Natural killer cell treated with Interleukin-12 subunit alpha and Interleukin-12 subunit beta and Interleukin-15 and Interleukin-18, amount 100 ng/mL, for 72 hours (primary cell): ENCODE results near the gene PLXNA4. TPM values are rescaled to one million over a fixed set of nuclear protein-coding genes. Genes with fewer than 3 reads are reported as not detected.

Experiments used
- ATAC-seq, 2 donors: fragments of 150-1000 bp; cut with Tn5 transposase in 1 of 2; sonication (Bioruptor Pico), chemical (Tn5 transposase) in 1 of 2; 2 replicates each; pipeline ENCODE4 v1.10.0; 2021
- DNase-seq: peaks from one replicate; pipeline ENCODE4 v3.0.0; 2022; ENCODE audit warnings: low spot score
- H3K27ac Mint-ChIP-seq, 2 donors: 1 replicate in 1 of 2; 2 replicates in 1 of 2; pipeline ENCODE4 v1.8.0; 2022; ENCODE audit warnings: mixed read lengths in 2 of 2, mild to moderate bottlenecking in 1 of 2, moderate library complexity in 1 of 2
- H3K27me3 Mint-ChIP-seq, 2 donors: 1 replicate in 1 of 2; 2 replicates in 1 of 2; pipeline ENCODE4 v1.8.0; 2022; ENCODE audit warnings: mixed read lengths in 2 of 2
- H3K36me3 Mint-ChIP-seq: one replicate; pipeline ENCODE4 v1.8.0; 2022; ENCODE audit warnings: mixed read lengths
- H3K4me1 Mint-ChIP-seq, 2 donors: 1 replicate in 1 of 2; 2 replicates in 1 of 2; pipeline ENCODE4 v1.8.0; 2022; ENCODE audit warnings: low read depth in 2 of 2, mixed read lengths in 2 of 2, mild to moderate bottlenecking in 1 of 2
- H3K4me3 Mint-ChIP-seq: one replicate; pipeline ENCODE4 v1.8.0; 2022; ENCODE audit warnings: mixed read lengths
- H3K9me3 Mint-ChIP-seq: 2 replicates; pipeline ENCODE4 v1.8.0; 2022; ENCODE audit warnings: mixed read lengths
- total RNA-seq, 2 donors: library from RNA; stranded (reverse); gene quantifications; one replicate each; pipeline ENCODE4 v1.2.3, GENCODE V29; 2022

PLXNA4 gene
- total RNA-seq, 2 donors from 2014 or later, result 0.14 to 0.21 TPM

- no peak for ATAC-seq
- Mint-ChIP-seq H3K27ac (peak overlapping the region in 1 of 2 donors; percentile 61), H3K27me3 (no peaks in the 10 kb centered on the region), H3K9me3 (peaks cover 4% of the 10 kb centered on the region), H3K36me3 (no peaks in the 10 kb centered on the region), H3K4me1 (peaks cover 38 to 54% of the 10 kb centered on the region in 2 donors), H3K4me3 (no peak overlapping the region)
- no peak for DNase-seq
These were observed 84.8 kb downstream of the PLXNA4 start for GRCh38 chr7:132491391-132491945.

GRCh38 chr7:132490474-132490873, 85.8 kb downstream of the PLXNA4 start:
- Mint-ChIP-seq H3K9me3 (peaks cover 4% of the 10 kb centered on the region), H3K27ac (no peak overlapping the region), H3K4me3 (no peak overlapping the region), H3K27me3 (no peaks in the 10 kb centered on the region), H3K36me3 (no peaks in the 10 kb centered on the region), H3K4me1 (peaks cover 48 to 63% of the 10 kb centered on the region in 2 donors)
- DNase-seq, result no peak
- no peak for ATAC-seq

DNA sequence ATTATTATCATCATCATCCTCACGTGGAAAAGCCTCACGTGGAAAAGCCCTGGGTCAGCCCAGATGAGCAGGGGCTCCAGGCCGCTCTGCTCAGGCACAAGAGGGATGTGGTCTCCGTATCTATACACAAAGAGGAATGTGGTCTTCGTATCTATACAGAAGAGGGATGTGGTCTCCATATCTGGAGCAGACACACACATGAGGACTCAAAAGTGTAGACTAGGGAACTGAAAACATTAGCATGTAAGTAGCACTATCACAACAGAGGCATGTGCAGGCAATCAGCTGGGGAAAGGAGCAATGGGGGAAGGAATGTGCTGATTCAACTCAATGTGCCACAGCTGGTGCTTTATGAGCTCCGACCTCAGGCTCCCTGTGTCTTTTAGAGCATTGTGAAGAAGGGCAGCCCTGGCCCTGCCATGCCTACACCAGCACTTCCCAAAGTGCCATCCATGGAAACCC, 86.5 kb downstream of the PLXNA4 start:
- Mint-ChIP-seq H3K4me3 (peak overlapping the region; percentile 18), H3K36me3 (no peaks in the 10 kb centered on the region), H3K4me1 (peaks cover 55 to 68% of the 10 kb centered on the region in 2 donors), H3K27ac (no peak overlapping the region), H3K9me3 (peaks cover 4% of the 10 kb centered on the region), H3K27me3 (no peaks in the 10 kb centered on the region)
- no peak for DNase-seq
- ATAC-seq, result peak in 1 of 2 donors; percentile 70

DNA sequence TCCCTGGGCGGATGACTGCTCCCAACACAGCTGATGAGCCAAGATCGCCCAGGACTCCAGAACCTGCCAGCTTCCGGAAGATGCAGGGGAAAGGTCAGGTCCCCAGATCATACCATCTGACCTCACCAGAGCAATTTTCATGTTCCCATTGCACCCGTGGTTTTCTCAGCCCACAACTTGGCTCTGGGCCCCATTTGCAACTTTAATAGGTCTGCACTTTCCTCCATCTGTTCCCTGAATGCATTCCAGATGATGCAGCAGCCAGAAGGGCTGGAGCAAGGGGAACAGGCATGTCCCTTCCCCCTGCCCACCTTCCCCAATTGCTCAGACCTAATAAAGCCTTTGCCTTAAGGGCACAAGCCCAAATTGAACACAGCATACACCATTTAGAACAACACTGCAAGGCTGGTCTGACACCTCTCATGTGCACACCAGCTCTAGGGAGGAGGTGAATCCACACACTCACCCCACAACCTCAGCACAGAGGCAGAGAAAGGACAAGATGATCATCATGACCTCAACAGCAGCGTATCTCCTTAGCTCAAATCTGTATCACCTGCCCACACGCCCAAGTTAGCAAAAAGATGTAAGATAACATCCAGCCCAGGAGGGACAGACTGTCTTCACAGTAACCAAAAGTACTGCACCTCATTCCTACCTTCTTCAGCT, 87.5 kb downstream of the PLXNA4 start:
- peak in 1 of 2 donors; percentile 37 for ATAC-seq
- Mint-ChIP-seq H3K4me3 (peak overlapping the region; percentile 51), H3K27ac (peak overlapping the region in 1 of 2 donors; percentile 36), H3K4me1 (peaks cover 58 to 72% of the 10 kb centered on the region in 2 donors), H3K27me3 (no peaks in the 10 kb centered on the region), H3K36me3 (no peaks in the 10 kb centered on the region), H3K9me3 (peaks cover 4% of the 10 kb centered on the region)
- no peak for DNase-seq

GRCh38 chr7:132486274-132486610, 90.0 kb downstream of the PLXNA4 start:
- Mint-ChIP-seq H3K4me1 (peaks cover 61 to 62% of the 10 kb centered on the region in 2 donors), H3K27ac (peak overlapping the region in 1 of 2 donors; percentile 59), H3K27me3 (no peaks in the 10 kb centered on the region), H3K9me3 (peaks cover 4% of the 10 kb centered on the region), H3K36me3 (no peaks in the 10 kb centered on the region), H3K4me3 (peak overlapping the region; percentile 38)
- DNase-seq, result no peak
- no peak for ATAC-seq

- Mint-ChIP-seq H3K4me3 (peak overlapping the region; percentile 38), H3K4me1 (peaks cover 57 to 62% of the 10 kb centered on the region in 2 donors), H3K27me3 (no peaks in the 10 kb centered on the region), H3K36me3 (no peaks in the 10 kb centered on the region), H3K9me3 (peaks cover 4% of the 10 kb centered on the region), H3K27ac (peak overlapping the region in 1 of 2 donors; percentile 59)
- DNase-seq (no peak), ATAC-seq (peak; percentile 68 to 76)
These were observed 90.5 kb downstream of the PLXNA4 start for GRCh38 chr7:132485600-132486273.

GRCh38 chr7:132485136-132485535, 91.1 kb downstream of the PLXNA4 start:
- Mint-ChIP-seq H3K4me3 (peak overlapping the region; percentile 38), H3K4me1 (peaks cover 52 to 58% of the 10 kb centered on the region in 2 donors), H3K27ac (no peak overlapping the region), H3K36me3 (no peaks in the 10 kb centered on the region), H3K9me3 (peaks cover 4% of the 10 kb centered on the region), H3K27me3 (no peaks in the 10 kb centered on the region)
- DNase-seq, result no peak
- ATAC-seq, result no peak

DNA sequence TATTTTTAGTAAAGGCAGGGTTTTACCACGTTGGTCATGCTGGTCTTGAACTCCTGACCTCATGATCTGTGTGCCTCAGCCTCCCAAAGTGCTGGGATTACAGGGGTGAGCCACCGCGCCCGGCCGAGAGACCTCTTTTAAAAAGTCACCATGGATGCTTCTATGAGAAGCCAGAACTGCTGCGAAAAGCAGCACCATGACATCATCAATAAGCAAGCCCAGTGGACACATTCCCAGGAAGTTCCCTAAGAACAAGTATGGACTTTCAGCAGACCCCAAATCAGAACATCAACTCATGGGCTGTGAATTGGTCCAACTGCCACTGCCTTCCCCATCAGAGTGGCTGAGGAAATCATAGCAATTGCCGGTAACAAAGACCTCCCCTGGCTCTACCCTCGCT, 93.4 kb downstream of the PLXNA4 start:
- H3K4me3 Mint-ChIP-seq, result no peak overlapping the region
- ATAC-seq (no peak), DNase-seq (no peak)
- no peak overlapping the region for H3K27ac Mint-ChIP-seq
- no peaks in the 10 kb centered on the region for H3K9me3 Mint-ChIP-seq
- H3K27me3 Mint-ChIP-seq, result no peaks in the 10 kb centered on the region
- no peaks in the 10 kb centered on the region for H3K36me3 Mint-ChIP-seq
- H3K4me1 Mint-ChIP-seq, result peaks cover 35% of the 10 kb centered on the region in 2 donors

DNA sequence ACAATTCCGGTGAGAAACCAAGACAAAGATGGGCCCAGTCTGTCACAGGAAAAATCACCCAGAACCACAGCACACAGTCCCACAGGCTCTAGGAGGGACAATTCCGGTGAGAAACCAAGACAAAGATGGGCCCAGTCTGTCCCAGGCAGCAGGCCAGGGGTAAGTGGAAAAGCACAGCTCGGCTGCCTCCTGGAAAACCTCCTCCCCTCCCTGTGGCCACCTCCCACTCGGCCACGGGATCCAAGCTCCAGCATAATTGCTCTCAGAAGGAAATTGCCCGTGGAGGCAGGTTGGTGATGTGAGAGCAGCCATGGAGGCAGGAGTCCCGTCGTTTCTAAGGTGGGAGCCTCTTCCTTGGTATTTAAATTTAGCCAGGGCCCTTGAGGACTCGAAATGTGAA, 95.7 kb downstream of the PLXNA4 start:
- Mint-ChIP-seq H3K4me3 (no peak overlapping the region), H3K4me1 (peaks cover 15 to 19% of the 10 kb centered on the region in 2 donors), H3K27me3 (no peaks in the 10 kb centered on the region), H3K9me3 (no peaks in the 10 kb centered on the region), H3K27ac (no peak overlapping the region), H3K36me3 (no peaks in the 10 kb centered on the region)
- no peak for DNase-seq
- no peak for ATAC-seq

DNA sequence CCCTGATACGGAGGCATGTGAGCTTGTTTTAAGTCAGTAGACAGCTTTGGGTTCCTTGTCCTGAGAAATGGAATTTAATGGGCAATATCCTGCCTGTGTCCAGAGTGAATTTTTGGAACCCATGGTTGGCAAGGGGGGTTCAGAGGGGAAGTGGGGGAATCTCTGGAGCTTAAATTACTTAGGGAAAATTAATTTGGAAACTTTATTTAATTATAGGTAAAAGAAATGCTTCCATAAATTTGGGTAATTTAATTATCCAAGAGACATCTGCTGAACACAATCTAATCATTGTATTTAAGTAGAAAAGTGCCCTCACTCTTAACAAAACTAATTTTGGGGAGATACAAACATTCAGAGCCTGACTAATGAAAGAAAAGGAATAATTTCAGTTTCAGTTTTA, 99.7 kb downstream of the PLXNA4 start:
- H3K9me3 Mint-ChIP-seq, result no peaks in the 10 kb centered on the region
- ATAC-seq (no peak), DNase-seq (no peak)
- no peak overlapping the region for H3K27ac Mint-ChIP-seq
- H3K36me3 Mint-ChIP-seq, result no peaks in the 10 kb centered on the region
- peaks cover 7 to 30% of the 10 kb centered on the region in 2 donors for H3K4me1 Mint-ChIP-seq
- no peak overlapping the region for H3K4me3 Mint-ChIP-seq
- H3K27me3 Mint-ChIP-seq, result peaks cover 0 to 3% of the 10 kb centered on the region in 2 donors

DNA sequence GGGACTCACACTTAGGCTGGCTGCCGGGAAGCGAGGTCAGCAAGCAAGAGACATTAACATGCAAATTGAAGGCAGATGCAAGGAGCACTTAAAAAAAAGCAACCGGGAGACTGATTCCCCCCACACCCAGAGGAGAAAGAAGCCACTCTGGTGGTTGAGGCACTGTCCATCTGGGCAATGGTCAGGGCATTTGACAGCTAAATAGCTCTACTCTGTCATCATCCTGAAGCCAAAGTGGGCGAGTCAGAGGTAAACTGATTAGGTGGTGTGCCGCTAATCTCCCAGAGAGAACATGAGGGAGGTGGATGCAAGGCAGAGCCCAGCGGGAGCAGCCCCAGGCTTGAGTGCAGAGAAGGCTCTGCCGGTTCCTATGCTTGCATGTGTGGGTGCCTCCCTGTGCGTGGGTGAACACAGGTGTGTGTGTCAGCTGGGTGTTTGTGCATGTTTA, 100.6 kb downstream of the PLXNA4 start:
- Mint-ChIP-seq H3K4me3 (no peak overlapping the region), H3K9me3 (no peaks in the 10 kb centered on the region), H3K36me3 (no peaks in the 10 kb centered on the region), H3K27me3 (peaks cover 0 to 3% of the 10 kb centered on the region in 2 donors), H3K27ac (no peak overlapping the region), H3K4me1 (peaks cover 9 to 33% of the 10 kb centered on the region in 2 donors)
- no peak for ATAC-seq
- DNase-seq, result no peak

DNA sequence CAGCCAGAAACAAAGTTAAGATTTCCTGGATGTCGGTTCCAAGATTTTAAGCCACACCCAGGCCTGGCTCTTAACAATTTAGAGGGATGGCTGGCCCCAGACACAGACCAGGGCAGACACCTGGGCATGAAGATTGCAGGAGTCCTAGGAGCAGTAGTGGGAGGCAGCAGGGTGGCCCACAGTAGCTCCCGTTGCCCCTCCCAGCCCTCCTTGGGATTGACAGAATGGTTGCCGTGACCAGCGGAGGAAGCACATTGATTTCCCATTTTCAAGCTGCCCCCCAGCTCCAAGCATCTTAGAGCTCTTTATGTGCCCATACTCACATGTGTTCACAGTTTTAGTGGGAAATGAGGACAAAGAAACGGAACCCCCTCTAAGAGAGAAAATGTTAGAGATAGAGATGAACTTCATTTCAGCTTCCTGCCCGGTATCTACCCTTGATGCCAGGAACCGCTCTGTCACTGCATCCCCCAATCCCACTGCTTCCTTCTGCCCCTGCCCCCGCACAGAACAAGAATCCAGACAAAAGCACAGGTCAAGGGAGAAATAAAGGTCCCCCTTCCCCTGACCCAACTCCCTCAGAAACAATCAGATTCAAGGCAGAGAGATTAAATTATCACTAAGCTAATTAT, 101.1 kb downstream of the PLXNA4 start:
- Mint-ChIP-seq H3K27me3 (peaks cover 0 to 3% of the 10 kb centered on the region in 2 donors), H3K4me1 (peaks cover 9 to 36% of the 10 kb centered on the region in 2 donors), H3K4me3 (no peak overlapping the region), H3K9me3 (no peaks in the 10 kb centered on the region), H3K36me3 (no peaks in the 10 kb centered on the region), H3K27ac (no peak overlapping the region)
- ATAC-seq (no peak), DNase-seq (no peak)

DNA sequence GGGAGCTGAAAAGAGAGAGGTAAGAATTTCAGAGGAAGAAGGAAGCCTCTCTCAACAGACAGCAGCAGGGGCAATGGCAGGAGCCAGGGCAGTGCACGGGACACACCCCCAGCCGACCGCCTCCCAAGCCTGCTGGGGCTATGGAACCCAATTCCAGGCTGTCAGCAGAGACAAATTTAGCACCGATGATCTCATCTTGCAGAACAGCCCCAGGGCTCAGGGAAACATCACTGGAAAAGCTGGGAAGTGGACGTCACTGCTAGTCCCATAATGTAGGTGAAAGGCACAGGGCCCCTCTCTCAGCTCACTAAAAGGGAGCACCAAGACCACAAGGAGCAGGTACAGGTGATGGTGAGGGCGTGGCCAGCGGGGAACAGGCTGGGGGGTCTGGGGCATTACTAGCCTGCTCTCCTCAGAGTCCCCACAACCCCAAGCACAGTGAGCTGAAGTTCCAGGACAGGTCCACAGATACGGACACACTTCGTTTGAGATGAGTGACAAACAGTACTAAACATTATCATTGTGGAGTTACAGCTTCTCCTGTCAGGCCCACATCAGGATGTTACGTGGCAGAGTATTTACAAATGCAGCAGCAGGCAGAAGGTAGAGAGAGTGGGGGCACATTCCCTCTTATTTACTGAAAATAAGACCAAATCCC, 103.7 kb downstream of the PLXNA4 start:
- Mint-ChIP-seq H3K27me3 (peaks cover 0 to 3% of the 10 kb centered on the region in 2 donors), H3K36me3 (no peaks in the 10 kb centered on the region), H3K27ac (peak overlapping the region in 1 of 2 donors; percentile 69), H3K4me3 (no peak overlapping the region), H3K4me1 (peaks cover 9 to 33% of the 10 kb centered on the region in 2 donors), H3K9me3 (no peaks in the 10 kb centered on the region)
- DNase-seq, result no peak
- no peak for ATAC-seq
